ENCODE measurements around the gene EDARADD.
A peak's percentile ranks its signal among the peaks of the same experiment; 100 is the strongest.

Gene EDARADD

GRCh38 chr1:236514703-236515442 is 120.8 kb downstream of the EDARADD start:
- no peak for DNase-seq (ENCODE audit: low read depth)

DNA sequence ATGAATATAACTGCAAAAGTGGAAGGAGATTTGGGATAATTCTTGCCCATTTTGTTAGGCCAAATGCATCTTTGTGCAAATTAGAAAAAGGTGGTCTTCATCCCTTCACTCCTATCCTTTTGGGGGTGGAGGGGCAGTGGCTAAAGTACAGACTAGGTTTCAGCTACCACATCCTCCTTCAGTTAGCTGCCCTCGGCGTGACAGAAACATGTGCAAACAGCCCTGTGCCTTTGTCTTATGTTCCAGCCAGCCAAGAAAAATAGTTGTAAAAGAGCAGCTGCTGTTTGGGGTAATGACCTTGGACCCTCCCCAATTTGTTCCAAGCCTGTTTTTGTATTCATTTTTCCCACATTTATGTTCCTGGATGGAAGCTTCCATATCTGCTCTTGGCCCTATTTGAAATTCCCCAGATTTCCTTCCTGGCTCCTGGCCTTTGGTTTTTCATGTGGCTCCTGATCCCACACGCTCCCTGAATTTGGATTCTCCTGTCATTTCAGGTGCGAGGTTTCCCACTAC is 121.4 kb downstream of the EDARADD start:
- no peak for DNase-seq (ENCODE audit: low read depth)

- peak; percentile 16 for DNase-seq (ENCODE audit: low read depth)
Observed at GRCh38 chr1:236516929-236517704, 123.0 kb downstream of the EDARADD start.

DNA sequence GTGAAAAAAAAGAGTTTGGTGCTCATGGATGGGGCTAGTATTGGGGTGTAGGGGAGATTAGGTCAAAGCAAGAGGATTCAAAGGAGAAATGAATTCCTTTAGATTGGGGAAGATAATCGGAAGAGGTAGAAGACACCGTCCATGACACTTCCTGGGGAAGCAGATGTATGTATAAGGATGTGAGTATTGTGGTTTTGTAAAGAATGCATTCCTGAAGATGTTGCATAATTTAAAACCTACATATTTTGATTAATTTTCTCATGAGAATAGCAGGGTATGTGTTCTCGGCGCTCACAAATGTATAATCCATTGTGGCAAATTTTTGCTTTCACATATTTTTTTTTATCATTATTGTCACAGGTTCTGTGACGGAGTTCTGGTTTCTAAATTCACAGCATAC is 124.2 kb downstream of the EDARADD start:
- no peak for DNase-seq (ENCODE audit: low read depth)

DNA sequence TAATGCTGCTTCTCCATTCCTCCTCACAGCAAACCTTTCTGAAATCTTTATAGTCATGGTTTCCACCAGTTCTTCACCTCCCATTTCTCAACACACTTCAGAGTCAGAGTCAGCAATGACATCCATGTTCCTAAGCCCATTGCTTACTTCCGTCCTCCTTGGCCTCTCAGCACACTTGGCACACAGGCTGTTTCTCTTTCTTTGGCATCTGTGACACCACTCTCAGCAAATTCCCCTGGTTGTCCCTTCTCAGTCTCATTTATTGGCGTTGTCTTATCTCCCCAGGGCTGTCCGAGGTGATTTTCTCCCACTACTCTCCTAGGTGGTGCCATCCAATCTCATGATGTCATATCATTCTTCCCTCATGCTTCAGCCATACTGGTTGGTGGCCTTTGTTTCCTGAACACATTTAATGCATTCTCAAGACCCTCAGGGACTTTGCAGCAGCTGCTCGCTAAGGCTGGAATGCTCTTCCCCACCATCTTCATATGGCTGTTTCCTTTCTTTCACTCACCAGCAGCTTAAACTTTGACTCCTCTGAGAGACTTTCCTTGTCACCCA is 126.4 kb downstream of the EDARADD start:
- no peak for DNase-seq (ENCODE audit: low read depth)

DNA sequence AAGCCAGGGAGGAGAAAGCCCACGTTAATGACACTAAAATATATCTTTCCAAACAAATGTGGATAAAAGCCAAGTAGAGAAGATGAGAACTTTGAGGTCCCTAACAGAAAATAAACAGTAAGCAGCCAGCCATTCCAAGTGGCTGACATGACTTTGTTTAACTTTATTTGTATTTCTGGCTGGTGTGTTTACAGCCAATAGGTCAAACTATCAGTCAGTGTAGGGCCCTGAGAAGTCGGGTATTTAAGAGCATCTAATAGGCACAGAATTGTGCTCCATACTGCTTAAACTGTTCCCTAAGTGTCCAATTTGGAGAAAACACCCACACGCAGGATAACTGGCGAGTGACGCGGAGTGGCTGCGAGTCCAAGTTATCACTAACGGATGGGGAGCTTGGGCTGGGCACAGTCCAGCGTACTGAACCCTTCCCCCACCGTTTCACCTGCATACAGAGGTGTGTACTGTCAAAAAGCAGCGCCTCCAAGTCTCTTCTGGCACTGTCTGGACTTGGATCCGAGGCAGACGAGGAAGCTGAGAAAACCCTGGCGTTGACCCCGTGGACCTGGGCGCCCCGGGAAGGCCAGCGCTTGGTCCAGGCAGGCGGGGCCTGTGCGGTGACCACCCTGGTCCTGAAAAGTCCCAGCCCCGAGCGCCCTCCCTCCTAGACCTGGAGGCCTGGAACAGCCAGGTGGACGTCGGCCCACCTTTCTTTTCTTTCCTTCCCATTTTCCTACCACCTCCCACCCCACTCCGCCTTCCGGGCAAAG is 129.0 kb downstream of the EDARADD start:
- DNase-seq (ENCODE audit: low read depth), result no peak

- peak; percentile 80 for DNase-seq (ENCODE audit: low read depth)
Observed at GRCh38 chr1:236523704-236524141, 129.6 kb downstream of the EDARADD start, which contains the start of gene LGALS8. Gene LGALS8, plus strand, starts transcription at chr1:236523982. Its CDS starts 2,089 bp downstream, at chr1:236526071.

DNA sequence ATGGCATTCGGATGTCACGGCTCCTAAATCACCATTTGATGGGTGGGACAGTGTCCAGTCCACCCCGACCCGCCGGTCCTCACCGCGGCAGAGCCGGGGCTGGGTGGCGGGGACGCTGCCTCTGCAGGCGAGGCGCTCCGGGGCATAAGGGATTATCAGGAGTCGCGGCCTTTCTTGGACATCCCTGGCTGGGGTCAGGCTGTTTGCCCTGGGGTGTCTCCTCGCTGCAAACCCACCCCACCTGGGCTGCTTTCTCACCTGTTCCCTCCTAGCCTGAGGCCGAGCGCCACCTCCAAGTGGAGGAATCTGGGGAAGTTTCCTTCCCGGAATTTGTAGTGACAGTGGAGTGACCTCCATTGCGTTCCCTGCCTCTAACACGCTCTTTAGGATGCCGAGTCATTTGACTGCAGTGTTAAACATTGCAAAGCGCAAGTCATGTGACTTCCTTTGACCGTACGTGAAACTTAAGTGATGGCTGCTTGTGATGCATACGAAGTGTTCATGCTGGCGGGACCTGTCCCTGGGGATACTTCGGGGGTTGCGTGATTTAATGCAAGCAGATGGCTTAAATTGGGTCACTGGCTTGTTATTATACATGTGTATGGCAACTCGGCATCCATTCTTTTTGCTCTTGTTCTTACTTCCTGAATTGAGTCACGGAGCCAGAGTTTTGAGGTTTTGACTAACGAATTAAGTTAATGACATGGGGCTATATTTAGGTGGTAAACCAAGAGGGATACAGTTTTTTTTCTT is 130.2 kb downstream of the EDARADD start:
- peak; percentile 49 for DNase-seq (ENCODE audit: low read depth)

DNA sequence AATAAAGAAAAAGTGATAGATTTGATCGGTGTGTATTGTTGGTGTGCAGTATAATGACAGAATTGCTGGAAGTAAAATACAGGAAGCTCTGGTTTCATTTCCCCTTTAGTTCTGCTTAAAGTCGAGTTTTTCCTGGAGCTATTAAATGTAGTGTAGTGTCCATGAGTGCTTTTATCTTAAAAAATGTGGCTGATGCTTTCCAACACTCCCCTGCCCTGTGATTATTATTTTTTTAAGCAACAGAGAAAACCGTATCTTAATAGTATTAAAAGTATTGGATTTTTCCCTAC is 130.8 kb downstream of the EDARADD start:
- no peak for DNase-seq (ENCODE audit: low read depth)

DNA sequence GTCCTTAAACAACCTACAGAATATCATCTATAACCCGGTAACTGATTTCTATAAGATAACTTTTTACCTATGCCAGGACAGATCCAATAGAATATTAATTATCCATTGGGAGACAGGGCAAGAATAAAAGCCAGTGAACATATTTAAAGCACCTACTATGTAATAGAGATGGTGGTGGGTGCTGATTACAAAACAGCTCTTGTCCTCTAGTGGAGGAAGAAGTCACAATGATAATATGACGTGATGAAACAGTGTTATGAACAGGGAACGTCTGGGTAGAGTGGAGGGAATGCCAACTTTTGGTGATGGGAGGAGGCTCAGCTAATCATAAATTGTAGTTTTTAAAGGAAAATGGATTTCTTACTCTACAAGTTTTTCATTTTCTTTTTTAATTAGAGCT is 132.0 kb downstream of the EDARADD start:
- no peak for DNase-seq (ENCODE audit: low read depth)

DNA sequence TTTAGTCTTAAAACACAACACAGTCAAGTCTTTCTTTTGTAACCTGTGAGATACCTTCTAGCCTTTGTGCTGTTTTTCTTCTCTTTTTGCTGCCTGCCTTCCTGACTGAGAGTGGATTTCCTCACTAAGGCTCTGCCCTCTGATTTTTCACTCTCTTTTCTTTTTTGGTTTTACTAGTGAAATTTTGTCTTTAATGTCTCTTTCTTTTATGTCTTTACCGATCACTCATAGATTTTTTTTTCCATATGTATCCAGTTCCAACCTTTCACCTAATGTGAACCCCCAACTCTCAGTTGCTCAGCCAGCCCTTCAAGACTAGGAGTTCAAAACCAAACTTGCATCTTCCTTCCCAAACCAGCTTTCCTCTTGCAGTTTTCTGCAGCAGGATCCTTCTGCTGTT is 136.2 kb downstream of the EDARADD start:
- no peak for DNase-seq (ENCODE audit: low read depth)

GRCh38 chr1:236530959-236531358 is 136.9 kb downstream of the EDARADD start:
- no peak for DNase-seq (ENCODE audit: low read depth)

DNA sequence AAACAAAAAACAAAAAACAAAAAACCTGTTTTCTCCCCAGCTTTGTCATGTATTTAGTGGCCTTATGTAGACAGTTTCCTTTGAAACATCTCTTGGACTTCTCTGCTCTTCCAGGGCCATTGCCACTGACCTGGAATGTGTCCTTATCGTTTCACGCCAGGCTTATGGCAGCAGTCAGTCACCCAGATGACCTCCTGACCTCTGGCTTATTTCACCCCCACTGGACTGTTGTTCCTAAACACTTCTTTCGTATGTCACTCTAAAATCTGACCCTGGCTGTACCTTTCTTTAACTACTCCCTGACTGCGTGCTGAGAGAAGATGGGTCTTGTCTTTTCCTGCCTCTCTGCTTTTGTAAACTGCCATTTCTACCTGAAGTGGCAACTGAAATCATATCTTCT is 138.8 kb downstream of the EDARADD start:
- no peak for DNase-seq (ENCODE audit: low read depth)

GRCh38 chr1:236534151-236534651 is 140.1 kb downstream of the EDARADD start:
- DNase-seq (ENCODE audit: low read depth), result no peak

Measured in T follicular helper cell (primary cell).